ENCODE results near the gene SBNO2.

The SBNO2 gene

GRCh38 chr19:1104311-1105007 is 69.6 kb downstream of the SBNO2 start:
- peak; percentile 38 to 47 for DNase-seq

GRCh38 chr19:1103708-1104310 is 70.3 kb downstream of the SBNO2 start, which contains the start of gene GPX4:
Gene GPX4, plus strand, starts transcription at chr19:1103994. Its CDS starts 50 bp downstream, at chr19:1104044.
- peak; percentile 97 to 98 for DNase-seq

GRCh38 chr19:1103132-1103707 is 70.8 kb downstream of the SBNO2 start:
- no peak for DNase-seq

GRCh38 chr19:1102407-1103131 is 71.5 kb downstream of the SBNO2 start:
- no peak for DNase-seq

GRCh38 chr19:1101337-1101698 is 72.8 kb downstream of the SBNO2 start:
- no peak for DNase-seq

DNA sequence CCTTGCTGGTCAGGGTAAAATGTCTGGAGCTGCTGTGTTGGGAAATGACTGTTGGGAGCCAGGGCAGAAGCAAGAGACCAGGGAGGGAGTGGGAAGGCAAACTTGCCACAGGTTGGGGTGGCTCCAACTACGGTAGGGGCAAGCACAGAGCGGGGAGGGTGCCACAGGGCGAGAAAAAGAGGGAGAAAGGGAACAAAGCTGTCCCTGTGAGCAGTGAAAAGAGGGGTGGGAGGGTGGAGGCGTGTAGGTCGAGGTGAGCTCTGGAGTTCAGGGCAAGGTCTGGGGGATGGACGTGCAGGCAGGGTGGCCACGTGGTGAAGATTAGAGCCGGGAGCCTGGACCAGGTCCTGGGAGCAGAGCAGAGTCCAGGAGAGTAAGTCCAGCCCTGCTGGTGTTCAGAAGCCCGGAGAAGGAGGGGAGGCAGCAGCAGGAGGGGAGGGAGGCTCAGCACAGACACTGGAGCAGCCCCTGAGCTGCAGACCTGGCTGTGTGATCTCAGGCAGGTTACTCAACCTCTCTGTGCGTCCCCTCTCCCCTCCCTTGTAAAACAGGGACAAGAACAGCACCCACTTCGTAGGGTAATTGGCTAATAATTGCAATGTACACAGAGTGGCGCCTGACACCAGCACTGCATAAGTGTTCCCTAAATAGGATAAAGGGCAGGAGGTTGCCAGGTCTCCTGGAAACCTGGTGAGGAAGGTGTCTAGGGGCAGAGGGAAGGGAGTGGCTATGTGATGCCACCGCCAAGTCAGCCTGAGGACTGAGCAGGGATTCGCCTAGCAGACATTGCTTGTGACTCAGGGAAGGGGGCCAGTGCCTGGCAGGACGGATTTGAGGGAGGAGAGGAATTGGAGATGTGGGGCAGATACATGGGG is 75.7 kb downstream of the SBNO2 start:
- no peak for DNase-seq

DNA sequence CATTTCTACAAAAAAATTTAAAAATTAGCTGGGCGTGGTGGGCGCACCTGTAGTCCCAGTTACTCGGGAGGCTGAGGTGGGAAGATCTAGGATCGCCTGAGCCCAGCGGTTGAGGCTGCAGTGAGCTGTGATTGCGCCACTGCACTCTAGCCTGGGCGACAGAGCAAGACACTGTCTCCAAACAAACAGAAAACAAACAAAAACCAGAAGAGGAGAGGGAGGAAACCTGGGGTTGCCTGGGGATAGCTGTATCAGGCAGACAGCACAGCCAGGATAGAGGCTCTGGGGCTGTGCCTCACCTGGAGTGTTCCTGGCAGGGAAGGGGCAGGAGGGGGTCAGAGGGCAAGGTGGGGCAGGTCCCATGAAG is 76.3 kb downstream of the SBNO2 start:
- DNase-seq, result no peak

DNA sequence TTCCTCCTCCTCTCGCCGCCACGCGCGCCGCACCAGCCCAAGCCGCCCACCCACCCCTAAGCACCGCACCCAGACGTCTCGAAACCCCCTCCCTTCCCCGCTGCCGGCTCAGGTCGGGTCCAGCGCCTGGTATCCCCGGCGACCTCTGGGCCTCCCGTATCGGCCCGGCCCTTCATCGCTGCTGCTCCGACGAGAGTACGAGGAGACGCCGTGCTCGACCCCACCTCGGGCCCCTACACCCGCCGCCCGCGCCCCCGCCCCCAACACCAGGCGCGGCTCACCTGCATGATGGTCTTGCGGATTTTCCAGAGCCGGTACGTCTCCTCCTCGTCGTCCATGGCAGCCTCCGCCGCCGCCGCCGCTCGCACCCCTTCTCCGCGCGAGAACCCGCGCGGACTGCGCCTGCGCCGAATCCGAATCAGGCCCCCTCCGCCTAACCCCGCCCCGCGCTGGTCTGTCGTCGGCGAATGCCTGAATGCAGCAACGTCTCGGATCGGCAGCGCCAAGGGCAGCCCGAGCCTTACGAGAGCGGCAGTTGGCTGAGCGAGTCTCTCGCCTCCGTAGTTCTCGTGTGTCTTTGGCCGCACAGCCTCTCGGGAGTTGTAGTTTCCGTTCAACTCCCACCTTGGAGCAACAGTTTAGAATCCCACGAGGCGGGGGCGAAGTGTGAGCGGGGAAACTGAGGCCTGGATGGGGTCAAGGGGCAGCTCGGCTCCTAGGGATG is 78.9 kb downstream of the SBNO2 start, which contains the start of gene POLR2E:
Gene POLR2E (minus strand): TSS at position 398 of the 724 bp plus-strand sequence. CDS start 60 bp downstream, at position 338.
- peak; percentile 94 to 96 for DNase-seq

- no peak for DNase-seq
Measured at GRCh38 chr19:1094655-1094977, 79.5 kb downstream of the SBNO2 start.

DNA sequence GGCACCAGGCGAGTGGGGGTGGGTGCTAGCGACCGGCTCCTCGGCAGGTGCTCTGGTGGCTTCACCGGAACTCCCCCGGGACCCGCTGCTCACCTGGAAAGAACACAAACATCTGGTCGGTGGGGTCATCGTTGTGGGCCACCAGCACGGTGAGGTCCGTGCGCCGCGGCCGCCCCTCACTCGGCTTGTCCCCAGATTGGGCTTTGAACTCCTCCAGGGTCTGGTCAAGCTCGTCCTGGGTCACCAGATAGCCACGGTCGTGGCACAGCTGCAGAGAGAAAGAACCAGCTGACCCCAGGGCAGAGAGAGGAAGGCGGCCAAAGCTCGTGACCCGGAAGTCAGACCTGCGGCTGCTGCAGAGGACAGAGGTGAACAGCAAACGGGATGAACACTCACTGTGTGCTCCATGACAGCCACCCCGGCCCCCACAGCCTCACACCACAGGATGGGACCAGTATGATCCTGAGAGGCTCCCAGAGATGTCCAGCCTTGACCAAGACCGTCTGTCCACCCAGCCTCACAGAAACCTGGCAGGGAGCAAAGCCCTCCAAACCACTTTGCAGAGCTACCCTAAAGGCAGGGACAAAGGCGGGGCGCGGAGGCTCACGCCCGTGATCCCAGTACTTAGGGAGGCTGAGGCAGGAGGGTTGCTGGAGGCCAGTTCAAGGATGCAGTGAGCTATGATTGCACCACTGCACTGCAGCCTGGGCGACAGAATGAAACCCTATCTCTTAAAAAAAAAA is 80.1 kb downstream of the SBNO2 start:
- no peak for DNase-seq

DNA sequence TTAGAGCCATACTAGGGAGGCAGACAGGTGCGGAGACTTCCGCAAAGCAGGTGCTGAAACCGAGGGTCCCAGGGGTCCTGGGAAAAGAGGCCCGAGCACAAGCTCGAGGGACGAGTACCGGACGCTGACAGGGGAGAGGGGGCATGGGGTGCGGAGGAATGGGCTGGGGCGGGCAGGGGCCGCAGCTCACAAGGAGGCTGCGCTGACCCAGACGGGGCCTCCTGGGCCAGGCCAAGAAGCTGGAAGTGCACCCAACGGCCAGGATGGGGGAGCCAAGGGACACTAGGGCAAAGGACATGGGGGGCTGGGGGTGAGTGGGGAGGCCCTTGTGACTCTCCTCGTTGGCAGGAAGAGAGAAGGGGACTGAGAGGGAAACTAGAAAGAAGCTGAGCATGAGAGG is 80.7 kb downstream of the SBNO2 start:
- no peak for DNase-seq

DNA sequence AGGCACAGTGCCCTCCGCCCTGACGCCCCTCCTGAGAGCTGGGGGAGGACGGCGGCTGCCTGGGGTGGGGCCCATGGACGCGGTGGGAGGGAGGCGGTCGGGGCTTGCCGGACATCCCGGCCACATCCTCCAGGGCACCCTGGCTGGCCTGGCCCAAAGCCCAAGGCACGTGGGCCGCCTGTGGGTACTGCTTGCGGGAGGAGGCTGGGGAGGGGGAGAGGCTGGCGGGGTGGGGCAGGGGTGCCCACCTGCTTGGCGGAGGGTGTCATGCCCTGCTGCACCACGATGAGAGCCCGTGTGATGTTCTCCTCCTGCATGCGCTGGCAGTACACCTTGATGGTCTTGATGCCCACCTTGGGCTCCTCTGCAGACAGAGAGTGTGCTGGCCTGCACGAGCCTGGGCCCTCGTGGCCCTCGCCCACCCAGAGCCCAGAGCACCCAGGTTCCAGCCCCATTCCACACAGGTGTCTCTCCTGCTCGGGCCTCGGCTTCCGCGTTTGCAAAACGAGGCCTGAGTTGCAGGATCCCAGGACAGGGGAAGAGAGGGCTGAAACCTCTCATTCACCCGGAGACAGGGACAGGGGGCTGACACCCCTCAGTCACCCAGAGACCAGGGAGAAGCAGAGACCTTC is 82.4 kb downstream of the SBNO2 start:
- no peak for DNase-seq

- DNase-seq, result no peak
Measured at GRCh38 chr19:1090731-1091543, 83.1 kb downstream of the SBNO2 start.

DNA sequence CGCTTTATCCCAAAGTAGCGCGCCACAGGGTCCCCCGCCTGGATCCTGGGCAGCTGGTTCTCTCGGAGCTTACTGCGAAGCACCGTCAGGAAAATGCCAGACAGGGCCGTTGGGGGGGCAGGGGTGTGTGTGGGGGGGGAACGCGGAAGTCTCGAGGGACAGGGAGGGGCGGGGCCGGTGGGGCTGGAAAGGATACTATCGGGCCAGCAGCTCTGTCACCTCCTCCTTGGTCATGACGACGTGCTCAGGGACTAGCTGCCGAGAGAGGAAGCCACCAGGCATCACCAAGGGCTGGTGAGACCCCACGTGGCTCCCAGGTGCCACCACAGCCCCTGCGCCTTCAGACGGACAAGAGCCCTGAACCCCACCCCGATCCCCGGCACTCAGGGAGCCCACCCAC is 84.2 kb downstream of the SBNO2 start:
- DNase-seq, result no peak

DNA sequence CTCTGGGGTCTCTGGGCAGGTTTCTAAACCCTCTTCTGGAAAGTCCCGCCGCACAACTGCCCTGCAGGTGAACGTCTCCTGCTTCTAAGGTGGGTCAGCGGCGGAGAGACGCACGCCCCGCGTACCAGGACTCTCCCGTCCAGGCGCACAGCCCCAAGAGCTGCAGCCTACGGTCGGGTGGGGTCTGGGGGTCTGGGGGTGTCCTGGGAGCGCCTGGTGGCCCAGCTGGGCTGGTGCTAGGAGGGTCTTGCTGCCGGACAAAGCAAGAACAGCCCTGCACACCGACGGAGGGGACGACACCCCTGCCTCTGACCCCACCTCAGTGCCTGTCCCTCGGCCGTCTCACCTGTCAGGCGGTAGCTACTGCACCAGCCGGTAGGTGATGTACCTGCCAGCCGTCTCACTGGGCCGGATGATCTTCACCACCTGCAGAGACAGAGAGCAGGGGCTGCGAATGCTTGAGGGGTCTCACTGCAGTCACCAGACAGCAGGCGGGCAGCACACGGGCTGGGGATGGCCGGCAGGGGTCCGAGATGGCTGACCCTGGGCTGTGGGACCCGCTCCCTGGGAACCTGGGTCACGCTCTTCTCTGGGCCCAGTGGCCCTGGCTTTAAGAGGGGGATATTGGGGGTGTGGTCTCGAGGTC is 84.8 kb downstream of the SBNO2 start:
- no peak for DNase-seq

DNA sequence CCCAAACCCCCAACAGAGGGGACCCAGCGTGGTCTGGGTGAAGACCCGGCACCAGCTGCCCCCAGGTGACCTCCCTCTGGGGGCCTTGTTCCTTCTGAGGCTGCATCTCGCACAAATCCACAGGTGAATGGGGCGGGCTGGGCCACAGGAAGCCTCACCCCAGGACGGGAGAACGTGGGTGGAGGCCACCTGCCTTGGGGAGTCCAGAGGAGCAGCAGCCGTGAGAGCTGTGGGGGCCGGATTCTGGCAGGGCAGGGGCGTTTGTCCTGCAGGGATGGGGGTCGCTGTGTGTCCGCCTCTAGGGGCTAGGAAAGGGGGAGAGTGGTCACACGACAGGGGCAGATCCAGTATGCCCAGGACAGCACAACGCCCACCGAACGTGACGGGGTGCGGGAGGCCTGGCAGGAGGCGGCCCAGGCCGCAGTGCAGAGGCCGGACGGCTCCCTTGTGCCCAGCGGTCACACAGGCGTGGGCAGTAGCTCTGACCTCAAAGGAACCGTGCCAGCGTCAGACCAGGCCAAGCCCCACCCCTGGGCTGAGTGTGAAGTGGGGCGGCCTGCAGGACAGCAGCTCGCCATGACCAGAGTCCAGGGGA is 85.6 kb downstream of the SBNO2 start:
- DNase-seq, result no peak

DNA sequence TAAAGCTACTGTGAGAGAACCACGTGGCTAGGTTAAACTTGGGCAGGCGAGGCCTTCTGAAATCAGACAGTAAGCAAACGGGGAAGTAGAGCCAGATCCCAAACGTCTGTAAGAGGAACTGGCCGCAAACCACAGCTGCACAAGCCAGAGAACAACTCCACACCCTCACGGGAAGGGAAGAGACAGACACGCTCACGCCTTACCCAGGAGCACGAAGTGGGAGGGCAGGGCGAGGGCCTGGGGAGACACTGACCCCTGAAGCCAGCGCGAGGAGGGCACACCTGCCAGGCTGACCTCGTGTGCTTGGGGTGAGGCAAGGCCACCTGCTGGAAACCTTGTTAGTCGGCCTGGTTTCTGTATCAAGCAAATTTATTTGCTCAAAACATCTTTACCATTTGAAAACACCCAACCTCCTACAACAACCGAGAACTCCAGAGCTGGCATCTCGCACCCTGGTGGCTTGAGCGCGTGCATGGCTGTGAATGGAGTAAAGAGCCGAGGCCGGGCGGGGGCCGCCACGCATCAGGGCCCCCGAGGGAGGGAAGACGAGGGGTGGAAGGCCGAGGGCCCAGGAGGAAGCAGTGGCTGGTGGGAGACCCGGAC is 86.2 kb downstream of the SBNO2 start:
- no peak for DNase-seq

DNA sequence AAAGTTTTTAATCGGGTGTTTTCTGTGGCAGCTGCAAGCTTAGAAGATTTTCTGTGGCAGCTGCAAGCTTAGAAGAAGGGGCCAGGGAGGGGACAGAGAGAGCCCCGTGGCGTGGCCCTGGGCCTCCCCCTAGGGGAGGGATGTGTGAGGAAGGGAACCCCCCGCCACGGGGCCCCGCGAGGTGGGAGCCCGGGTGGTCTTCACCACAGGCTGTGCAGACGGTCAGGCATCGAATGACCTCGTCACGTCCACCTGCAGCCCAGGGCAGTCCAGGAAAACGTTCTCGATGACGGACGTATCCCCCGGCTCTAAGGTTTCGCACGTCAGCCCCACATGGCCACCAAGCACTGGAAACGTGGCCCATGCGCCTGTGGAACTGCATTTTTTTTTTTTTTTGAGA is 87.5 kb downstream of the SBNO2 start:
- DNase-seq, result no peak

Measured in SHP77 (cell line).